ENCODE results near the gene DTHD1. TPM values are rescaled to one million over a fixed set of nuclear protein-coding genes. Genes with fewer than 3 reads are reported as not detected.

The DTHD1 gene
- total RNA-seq, 1 donor from 2014 or later, result 0.49 TPM

- Mint-ChIP-seq H3K4me1 (peaks cover 49% of the 10 kb centered on the region), H3K36me3 (ENCODE audit: low read depth) (peaks cover 1% of the 10 kb centered on the region), H3K4me3 (no peak overlapping the region), H3K27me3 (no peaks in the 10 kb centered on the region), H3K27ac (no peak overlapping the region), H3K9me3 (peaks cover 10% of the 10 kb centered on the region)
- no peak for DNase-seq
- intact Hi-C loops (cut with micrococcal nuclease), result no loop called here
These were observed 46.0 kb downstream of the DTHD1 start for GRCh38 chr4:36327400-36327799.

DNA sequence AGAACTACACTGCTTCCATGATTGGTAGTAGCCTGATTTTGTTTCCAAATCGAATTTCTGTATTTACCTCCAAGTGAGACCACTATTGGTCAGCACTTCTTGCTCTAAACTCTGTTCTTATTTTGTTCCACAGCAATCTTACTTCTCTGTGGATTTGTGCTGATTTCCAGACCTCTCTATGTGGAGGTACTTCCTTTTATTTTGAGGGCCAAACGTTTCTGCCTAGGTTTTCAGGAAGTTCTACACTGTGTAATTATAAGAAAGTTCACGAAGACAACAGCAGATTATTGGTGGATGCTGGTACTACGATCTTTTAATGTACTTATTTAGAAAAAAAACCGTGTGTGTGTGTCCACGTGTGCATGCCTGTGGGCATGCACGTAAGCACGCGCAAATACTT lies 46.7 kb downstream of the DTHD1 start:
- Mint-ChIP-seq H3K4me3 (no peak overlapping the region), H3K4me1 (peaks cover 48% of the 10 kb centered on the region), H3K36me3 (ENCODE audit: low read depth) (peaks cover 1% of the 10 kb centered on the region), H3K27ac (no peak overlapping the region), H3K27me3 (no peaks in the 10 kb centered on the region), H3K9me3 (peaks cover 10% of the 10 kb centered on the region)
- peak; percentile 25 for DNase-seq
- intact Hi-C loops (cut with micrococcal nuclease), result no loop called here

DNA sequence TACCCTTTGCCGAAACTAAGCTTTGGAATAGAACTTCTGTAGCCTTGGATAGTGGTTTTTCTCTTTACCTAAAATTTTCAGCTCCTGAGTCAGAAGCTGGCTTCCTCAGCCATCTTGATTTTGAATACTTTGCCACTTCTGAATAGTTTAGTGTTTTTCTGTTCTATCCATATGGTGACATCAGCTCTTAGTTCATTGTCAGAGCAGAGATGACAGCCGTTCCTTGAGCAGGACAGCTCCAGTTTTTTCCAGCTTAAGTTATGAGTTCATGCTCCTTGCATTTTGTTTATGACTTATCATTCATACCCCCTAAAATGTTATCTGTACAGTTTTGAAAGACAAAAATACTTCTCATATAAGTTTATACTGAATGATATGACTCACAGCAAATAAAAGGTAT lies 47.8 kb downstream of the DTHD1 start:
- Mint-ChIP-seq H3K9me3 (peaks cover 10% of the 10 kb centered on the region), H3K36me3 (ENCODE audit: low read depth) (peaks cover 1% of the 10 kb centered on the region), H3K27me3 (no peaks in the 10 kb centered on the region), H3K27ac (no peak overlapping the region), H3K4me1 (peaks cover 44% of the 10 kb centered on the region), H3K4me3 (no peak overlapping the region)
- DNase-seq, result peak; percentile 22
- intact Hi-C loops (cut with micrococcal nuclease), result no loop called here

DNA sequence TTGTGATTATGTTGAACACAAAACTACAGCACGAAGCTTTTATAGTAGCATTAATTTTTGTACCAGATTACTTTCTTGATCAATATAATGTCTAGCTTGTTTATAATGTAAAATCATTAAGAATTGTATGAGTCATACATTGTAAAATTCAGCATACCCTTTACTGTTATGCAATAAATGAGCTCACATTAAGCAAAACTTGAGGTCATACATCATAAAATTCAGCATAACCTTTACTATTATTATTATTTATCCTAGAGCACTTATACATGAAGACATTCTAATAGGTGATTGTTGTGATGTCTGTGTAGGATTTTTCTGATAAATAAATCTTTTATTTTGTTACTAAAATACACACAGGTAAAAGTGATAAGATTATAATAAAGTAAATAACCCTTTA lies 49.4 kb downstream of the DTHD1 start:
- intact Hi-C loops (cut with micrococcal nuclease), result no loop called here
- no peaks in the 10 kb centered on the region for H3K27me3 Mint-ChIP-seq
- no peak overlapping the region for H3K4me3 Mint-ChIP-seq
- H3K27ac Mint-ChIP-seq, result no peak overlapping the region
- DNase-seq, result no peak
- peaks cover 10% of the 10 kb centered on the region for H3K9me3 Mint-ChIP-seq
- H3K36me3 Mint-ChIP-seq (ENCODE audit: low read depth), result peaks cover 1% of the 10 kb centered on the region
- H3K4me1 Mint-ChIP-seq, result peaks cover 32% of the 10 kb centered on the region

- H3K9me3 Mint-ChIP-seq, result peaks cover 10% of the 10 kb centered on the region
- intact Hi-C loops (cut with micrococcal nuclease), result loop anchor here (1.0 kb wide), 2 partner anchors 9 to 16 kb away; no protein-coding TSS in a partner anchor
- H3K4me3 Mint-ChIP-seq, result no peak overlapping the region
- H3K27ac Mint-ChIP-seq, result peak overlapping the region; percentile 74
- peaks cover 1% of the 10 kb centered on the region for H3K36me3 Mint-ChIP-seq (ENCODE audit: low read depth)
- no peaks in the 10 kb centered on the region for H3K27me3 Mint-ChIP-seq
- DNase-seq, result peak; percentile 52
- H3K4me1 Mint-ChIP-seq, result peaks cover 26% of the 10 kb centered on the region
These were observed 50.8 kb downstream of the DTHD1 start for GRCh38 chr4:36332023-36332781.

GRCh38 chr4:36332782-36333131 lies 51.3 kb downstream of the DTHD1 start:
- Mint-ChIP-seq H3K4me3 (no peak overlapping the region), H3K36me3 (ENCODE audit: low read depth) (peaks cover 1% of the 10 kb centered on the region), H3K27me3 (no peaks in the 10 kb centered on the region), H3K27ac (peak overlapping the region; percentile 74), H3K9me3 (peaks cover 10% of the 10 kb centered on the region), H3K4me1 (peaks cover 25% of the 10 kb centered on the region)
- no peak for DNase-seq
- intact Hi-C loops (cut with micrococcal nuclease), result loop anchor here (1.0 kb wide), 2 partner anchors 9 to 16 kb away; no protein-coding TSS in a partner anchor

GRCh38 chr4:36333303-36333877 lies 52.0 kb downstream of the DTHD1 start:
- peak; percentile 58 for DNase-seq
- H3K4me1 Mint-ChIP-seq, result peaks cover 28% of the 10 kb centered on the region
- H3K9me3 Mint-ChIP-seq, result peaks cover 10% of the 10 kb centered on the region
- H3K36me3 Mint-ChIP-seq (ENCODE audit: low read depth), result peaks cover 1% of the 10 kb centered on the region
- no peaks in the 10 kb centered on the region for H3K27me3 Mint-ChIP-seq
- intact Hi-C loops (cut with micrococcal nuclease), result no loop called here
- H3K4me3 Mint-ChIP-seq, result no peak overlapping the region
- H3K27ac Mint-ChIP-seq, result peak overlapping the region; percentile 48

GRCh38 chr4:36337665-36338185 lies 56.3 kb downstream of the DTHD1 start:
- no peaks in the 10 kb centered on the region for H3K36me3 Mint-ChIP-seq (ENCODE audit: low read depth)
- intact Hi-C loops (cut with micrococcal nuclease), result no loop called here
- no peaks in the 10 kb centered on the region for H3K9me3 Mint-ChIP-seq
- H3K4me1 Mint-ChIP-seq, result peaks cover 16% of the 10 kb centered on the region
- H3K27me3 Mint-ChIP-seq, result no peaks in the 10 kb centered on the region
- DNase-seq, result no peak
- H3K27ac Mint-ChIP-seq, result no peak overlapping the region
- no peak overlapping the region for H3K4me3 Mint-ChIP-seq

- H3K4me3 Mint-ChIP-seq, result no peak overlapping the region
- H3K27me3 Mint-ChIP-seq, result no peaks in the 10 kb centered on the region
- no peaks in the 10 kb centered on the region for H3K36me3 Mint-ChIP-seq (ENCODE audit: low read depth)
- H3K27ac Mint-ChIP-seq, result no peak overlapping the region
- no peaks in the 10 kb centered on the region for H3K9me3 Mint-ChIP-seq
- intact Hi-C loops (cut with micrococcal nuclease), result no loop called here
- peaks cover 11% of the 10 kb centered on the region for H3K4me1 Mint-ChIP-seq
- no peak for DNase-seq
These were observed 57.6 kb downstream of the DTHD1 start for GRCh38 chr4:36338973-36339372.

GRCh38 chr4:36341936-36342335 lies 60.5 kb downstream of the DTHD1 start:
- H3K27me3 Mint-ChIP-seq, result no peaks in the 10 kb centered on the region
- peaks cover 14% of the 10 kb centered on the region for H3K4me1 Mint-ChIP-seq
- H3K36me3 Mint-ChIP-seq (ENCODE audit: low read depth), result no peaks in the 10 kb centered on the region
- H3K9me3 Mint-ChIP-seq, result no peaks in the 10 kb centered on the region
- H3K4me3 Mint-ChIP-seq, result no peak overlapping the region
- DNase-seq, result no peak
- intact Hi-C loops (cut with micrococcal nuclease), result no loop called here
- no peak overlapping the region for H3K27ac Mint-ChIP-seq

GRCh38 chr4:36343501-36344175 lies 62.2 kb downstream of the DTHD1 start:
- intact Hi-C loops (cut with micrococcal nuclease), result no loop called here
- H3K36me3 Mint-ChIP-seq (ENCODE audit: low read depth), result no peaks in the 10 kb centered on the region

DNA sequence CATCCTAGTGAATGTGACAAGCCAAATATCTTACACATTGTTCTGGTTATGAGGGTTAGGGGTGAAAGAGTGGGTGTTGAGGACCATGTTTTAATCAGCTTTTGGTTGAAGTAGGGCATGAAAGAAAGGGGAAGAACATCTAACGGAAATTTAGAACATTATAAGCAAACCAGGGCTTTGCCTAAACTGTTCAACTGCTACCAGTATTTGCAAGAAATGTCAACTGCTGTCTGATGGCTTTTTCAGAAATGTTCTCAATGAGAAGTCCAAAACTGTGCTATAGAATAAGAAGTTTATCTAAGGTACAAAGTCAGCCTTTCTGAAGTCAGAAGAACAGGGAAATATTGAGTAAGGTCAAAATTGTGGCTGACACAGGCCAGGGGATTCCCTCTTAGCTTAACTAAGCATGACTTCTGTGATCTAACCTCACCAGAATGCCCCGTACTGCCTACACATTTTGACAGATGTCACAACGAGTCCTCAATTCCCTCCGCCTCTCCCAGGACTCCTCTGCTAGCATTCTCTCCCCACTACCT lies 67.1 kb downstream of the DTHD1 start:
- H3K27ac Mint-ChIP-seq, result peak overlapping the region; percentile 82
- peaks cover 40% of the 10 kb centered on the region for H3K4me1 Mint-ChIP-seq
- H3K36me3 Mint-ChIP-seq (ENCODE audit: low read depth), result no peaks in the 10 kb centered on the region
- intact Hi-C loops (cut with micrococcal nuclease), result loop anchor here (1.0 kb wide), 7 partner anchors 16 to 104 kb away; partner anchors contain the start of gene ARAP2
- H3K4me3 Mint-ChIP-seq, result peak overlapping the region; percentile 7
- peak; percentile 79 for DNase-seq
- no peaks in the 10 kb centered on the region for H3K9me3 Mint-ChIP-seq
- H3K27me3 Mint-ChIP-seq, result no peaks in the 10 kb centered on the region

More at GRCh38 chr4:36343501-36344175, 62.2 kb downstream of the DTHD1 start:
- Mint-ChIP-seq H3K9me3 (no peaks in the 10 kb centered on the region), H3K27ac (no peak overlapping the region), H3K4me1 (peaks cover 14% of the 10 kb centered on the region), H3K27me3 (no peaks in the 10 kb centered on the region), H3K4me3 (no peak overlapping the region)
- DNase-seq, result no peak

DNA sequence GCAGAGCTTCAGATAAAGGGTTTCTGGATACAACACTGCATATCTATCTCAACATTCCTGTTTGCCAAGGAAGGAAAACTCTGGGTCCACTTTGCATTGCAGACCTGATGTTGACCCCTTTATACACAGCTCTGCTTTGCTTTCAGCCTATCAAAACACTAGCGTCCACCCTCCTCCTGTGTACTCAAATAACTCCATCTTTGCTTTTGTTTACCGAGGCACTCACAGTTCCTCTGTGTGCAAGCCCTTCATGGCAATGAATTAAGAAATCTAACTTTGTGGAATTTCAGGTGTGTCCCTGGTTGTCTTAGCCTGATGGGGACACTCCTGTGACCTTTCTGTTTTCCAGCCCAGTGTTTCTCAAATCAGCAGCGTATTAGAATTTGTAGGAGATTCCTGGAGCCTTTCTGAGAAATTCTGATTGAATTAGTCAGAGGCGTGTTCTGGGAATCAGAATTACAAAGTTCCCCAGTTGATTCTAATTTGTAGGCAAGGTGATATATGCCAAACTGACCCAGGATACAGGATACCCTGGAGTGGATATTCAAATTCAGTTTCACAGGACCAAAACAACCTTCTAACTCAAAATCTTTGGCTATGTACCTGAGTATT lies 68.6 kb downstream of the DTHD1 start:
- peaks cover 38% of the 10 kb centered on the region for H3K4me1 Mint-ChIP-seq
- H3K4me3 Mint-ChIP-seq, result no peak overlapping the region
- no peaks in the 10 kb centered on the region for H3K36me3 Mint-ChIP-seq (ENCODE audit: low read depth)
- no peak for DNase-seq
- intact Hi-C loops (cut with micrococcal nuclease), result loop anchor here (5.0 kb wide), 1 partner anchor 1042 kb away; no protein-coding TSS in a partner anchor
- H3K27me3 Mint-ChIP-seq, result no peaks in the 10 kb centered on the region
- H3K9me3 Mint-ChIP-seq, result no peaks in the 10 kb centered on the region
- peak overlapping the region; percentile 14 for H3K27ac Mint-ChIP-seq
